Measurements from ENCODE around the gene RBBP7.

- TF ChIP-seq REST (IDR thresholded peaks at IDR 0.05; ENCODE audit: low read depth, low read length): no peak
- TF ChIP-seq SMC3 (IDR thresholded peaks at IDR 0.05; ENCODE audit: borderline replicate concordance, low read length): no peak
- no peak for TF ChIP-seq POLR2A (IDR thresholded peaks at IDR 0.05; ENCODE audit: low read depth, low read length)
- TF ChIP-seq MXI1 (IDR thresholded peaks at IDR 0.05; ENCODE audit: low read depth, low read length): no peak
- TF ChIP-seq SUZ12 (IDR thresholded peaks at IDR 0.05; ENCODE audit: unreplicated experiment): no peak
These were observed 65.2 kb downstream of the RBBP7 start for GRCh38 chrX:16804923-16805464.

Data from GM12878 (cell line).